Central memory CD8-positive, alpha-beta T cell (primary cell): Measurements from ENCODE around the gene ZMYM4.
"Not testable (repeated sequence)": the region's sequence is repeated elsewhere in the genome, so short reads cannot be mapped to it uniquely, and the experiment has no call there.

Source experiments
- ATAC-seq: fragments of 150-1000 bp; cut with Tn5 transposase; replicated peaks from 2 replicates; pipeline ENCODE4 v1.10.0; 2022; ENCODE audit warnings: mild to moderate bottlenecking, moderate FRiP score, moderate number of reproducible peaks; ENCODE audit not compliant: poor library complexity, severe bottlenecking; ENCODE audit errors: extremely low read depth
- DNase-seq, 2 donors: peaks; one replicate each; pipeline ENCODE4 v3.0.0; 2021; ENCODE audit warnings: low spot score in 2 of 2
- H3K27ac Mint-ChIP-seq: one replicate; pipeline ENCODE4 v1.8.0; 2022; ENCODE audit warnings: low read depth, mild to moderate bottlenecking, moderate library complexity, mixed read lengths
- H3K27me3 Mint-ChIP-seq: one replicate; pipeline ENCODE4 v1.8.0; 2022; ENCODE audit warnings: mixed read lengths
- H3K36me3 Mint-ChIP-seq: one replicate; pipeline ENCODE4 v1.8.0; 2022; ENCODE audit warnings: mild to moderate bottlenecking, moderate library complexity, mixed read lengths; ENCODE audit not compliant: insufficient read depth
- H3K4me1 Mint-ChIP-seq: one replicate; pipeline ENCODE4 v1.8.0; 2022; ENCODE audit warnings: mixed read lengths
- H3K4me3 Mint-ChIP-seq: one replicate; pipeline ENCODE4 v1.8.0; 2022; ENCODE audit warnings: mild to moderate bottlenecking, moderate library complexity, mixed read lengths
- H3K9me3 Mint-ChIP-seq: one replicate; pipeline ENCODE4 v1.8.0; 2022; ENCODE audit warnings: mixed read lengths

ZMYM4 gene

DNA sequence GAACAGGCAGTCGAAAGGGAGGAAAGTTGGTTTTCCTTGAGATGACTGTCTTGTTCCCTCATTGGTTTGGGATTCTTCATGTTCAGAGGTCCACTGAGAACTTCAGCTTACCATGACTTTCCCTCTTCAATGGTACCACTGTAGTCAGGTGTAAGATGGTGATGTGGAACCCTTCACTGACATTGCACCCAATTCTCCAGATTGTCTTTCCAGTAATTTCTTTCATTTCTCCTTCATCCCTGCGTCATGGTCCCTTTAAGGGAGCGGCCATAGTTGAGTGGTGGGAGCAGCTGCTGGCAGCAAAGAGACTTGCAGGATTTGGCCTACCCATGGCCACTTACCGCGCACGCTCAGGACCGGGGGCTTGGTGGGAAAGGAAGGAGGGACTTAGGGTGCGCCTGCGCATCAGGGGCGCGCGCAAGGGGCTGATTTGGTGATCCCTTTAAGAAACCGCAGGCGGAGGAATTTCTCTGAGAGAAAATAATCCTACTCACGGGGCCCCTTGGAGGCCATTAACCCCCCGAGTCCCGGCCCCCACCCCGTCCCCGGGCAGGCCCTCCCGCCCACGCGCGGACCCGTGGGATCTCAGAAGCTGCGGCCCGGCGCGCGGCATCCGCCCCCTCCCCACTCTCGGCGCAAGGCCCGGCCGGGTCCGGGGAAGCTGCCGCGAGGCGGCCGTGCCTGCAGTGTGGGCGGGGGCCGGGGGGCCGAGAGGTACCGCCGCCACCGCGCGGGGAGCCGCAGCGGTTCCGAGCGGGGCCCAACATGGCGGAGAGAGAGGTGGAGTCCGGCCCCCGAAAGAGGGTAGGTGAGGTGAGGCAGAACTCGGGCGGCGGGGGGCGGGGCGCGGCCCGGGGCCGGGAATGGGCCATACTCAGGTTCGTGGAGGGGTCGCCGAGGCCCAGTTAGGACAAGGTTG lies at the start of gene ZMYM4:
Gene ZMYM4, plus strand, starts transcription at position 428 of the 919 bp plus-strand sequence. Its CDS starts 338 bp downstream, at position 766.
- Mint-ChIP-seq H3K4me3 (peak within 1 kb of the TSS; percentile 84), H3K4me1 (peaks cover 29% of the 10 kb centered on the region), H3K27ac (peak within 1 kb of the TSS; percentile 83), H3K36me3 (peaks cover 8% of the 10 kb centered on the region), H3K27me3 (peaks cover 24% of the 10 kb centered on the region), H3K9me3 (no peaks in the 10 kb centered on the region)
- ATAC-seq, result peak; percentile 92
- DNase-seq, result peak; percentile 65 to 84

DNA sequence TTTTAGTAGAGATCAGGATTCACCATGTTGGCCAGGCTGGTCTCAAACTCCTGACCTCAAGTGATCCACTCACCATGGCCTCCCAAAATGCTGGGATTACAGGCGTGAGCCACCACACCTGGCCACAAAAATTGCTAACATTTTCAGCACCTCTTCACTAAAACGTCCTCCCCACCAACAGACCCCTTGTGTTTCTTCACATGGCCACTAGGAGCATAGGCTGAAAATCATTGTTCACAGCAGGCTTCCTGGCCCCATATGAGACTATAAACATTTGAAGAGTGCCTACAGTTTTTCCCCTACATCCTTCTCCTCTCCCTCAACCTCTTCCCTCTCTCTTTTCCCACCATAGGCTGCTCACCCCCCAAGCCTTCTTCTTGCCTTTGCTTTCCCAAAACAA lies 47.5 kb upstream of the ZMYM4 start:
- ATAC-seq, result no peak
- no peak for DNase-seq
- H3K4me3 Mint-ChIP-seq, result no peak overlapping the region
- peaks cover 1% of the 10 kb centered on the region for H3K36me3 Mint-ChIP-seq
- H3K27ac Mint-ChIP-seq, result no peak overlapping the region
- no peaks in the 10 kb centered on the region for H3K4me1 Mint-ChIP-seq
- H3K9me3 Mint-ChIP-seq, result no peaks in the 10 kb centered on the region
- no peaks in the 10 kb centered on the region for H3K27me3 Mint-ChIP-seq

DNA sequence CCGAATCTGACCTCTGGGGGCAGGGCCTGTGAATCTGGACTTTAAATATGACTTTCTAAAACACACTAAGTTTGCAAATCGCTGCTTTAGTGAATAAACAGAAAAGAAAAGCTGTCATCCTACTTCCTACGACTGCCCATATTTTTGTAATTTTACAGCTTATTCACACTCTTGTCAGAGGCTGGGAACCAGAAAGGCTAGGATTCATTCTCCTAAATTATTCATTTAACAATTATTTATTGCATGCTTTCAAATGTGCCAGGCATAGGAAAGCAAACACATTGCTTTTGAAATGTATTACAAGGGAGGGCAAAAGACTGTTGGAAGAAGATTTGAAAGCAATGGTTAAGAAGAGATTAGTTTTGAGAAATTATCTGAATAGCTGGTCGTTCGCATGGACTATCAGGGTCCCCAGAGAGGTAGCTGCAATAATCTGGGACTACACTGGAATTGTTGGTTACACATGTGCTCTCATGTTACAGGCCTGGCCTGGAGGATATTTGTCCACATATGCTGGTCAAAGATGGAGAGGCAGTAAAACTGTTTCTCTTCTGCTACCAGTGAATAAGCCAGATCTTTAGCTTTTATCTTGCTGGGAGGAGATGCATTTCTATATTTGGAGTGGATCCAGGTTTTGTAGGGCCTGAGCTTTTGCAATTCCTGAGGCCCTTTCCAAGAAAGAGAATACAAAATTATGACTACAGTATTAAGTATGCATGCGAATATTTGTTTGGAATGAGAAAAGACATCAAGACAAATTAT lies 46.0 kb upstream of the ZMYM4 start:
- H3K27ac Mint-ChIP-seq, result no peak overlapping the region
- H3K27me3 Mint-ChIP-seq, result peaks cover 11% of the 10 kb centered on the region
- H3K4me1 Mint-ChIP-seq, result no peaks in the 10 kb centered on the region
- DNase-seq (no peak), ATAC-seq (no peak)
- no peaks in the 10 kb centered on the region for H3K9me3 Mint-ChIP-seq
- peaks cover 1% of the 10 kb centered on the region for H3K36me3 Mint-ChIP-seq
- H3K4me3 Mint-ChIP-seq, result no peak overlapping the region

DNA sequence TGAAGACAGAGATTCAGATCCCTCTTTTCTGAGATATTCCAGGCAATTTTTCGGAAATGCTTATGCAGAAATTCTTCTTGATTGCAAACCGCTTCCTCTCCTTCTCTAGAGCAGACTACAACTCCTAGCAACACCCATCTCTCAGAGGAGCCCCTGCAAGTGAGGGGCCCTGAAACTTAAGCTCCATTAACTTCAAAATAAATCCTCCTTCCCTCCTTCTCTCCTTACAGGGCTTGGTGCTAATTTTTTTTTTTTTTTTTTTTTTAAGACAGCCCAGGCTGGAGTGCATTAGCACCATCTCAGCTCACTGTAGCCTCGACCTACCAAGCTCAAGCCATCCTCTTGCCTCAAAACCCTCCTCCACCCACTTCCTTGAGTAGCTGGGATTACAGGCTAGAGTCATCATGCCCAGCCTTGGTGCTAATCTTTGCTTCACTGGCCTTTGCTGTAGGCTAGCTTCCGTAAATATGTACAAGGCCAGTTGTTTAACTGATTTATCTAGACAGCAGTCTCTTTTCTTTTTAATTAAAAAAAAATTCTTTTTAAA lies 45.4 kb upstream of the ZMYM4 start:
- no peaks in the 10 kb centered on the region for H3K4me1 Mint-ChIP-seq
- no peak overlapping the region for H3K4me3 Mint-ChIP-seq
- no peak overlapping the region for H3K27ac Mint-ChIP-seq
- no peak for DNase-seq
- H3K27me3 Mint-ChIP-seq, result peaks cover 11% of the 10 kb centered on the region
- H3K36me3 Mint-ChIP-seq, result peaks cover 1% of the 10 kb centered on the region
- no peak for ATAC-seq
- H3K9me3 Mint-ChIP-seq, result no peaks in the 10 kb centered on the region

- H3K27me3 Mint-ChIP-seq, result peaks cover 11% of the 10 kb centered on the region
- no peak for ATAC-seq
- no peaks in the 10 kb centered on the region for H3K4me1 Mint-ChIP-seq
These were observed 42.0 kb upstream of the ZMYM4 start for GRCh38 chr1:35226546-35226945.

DNA sequence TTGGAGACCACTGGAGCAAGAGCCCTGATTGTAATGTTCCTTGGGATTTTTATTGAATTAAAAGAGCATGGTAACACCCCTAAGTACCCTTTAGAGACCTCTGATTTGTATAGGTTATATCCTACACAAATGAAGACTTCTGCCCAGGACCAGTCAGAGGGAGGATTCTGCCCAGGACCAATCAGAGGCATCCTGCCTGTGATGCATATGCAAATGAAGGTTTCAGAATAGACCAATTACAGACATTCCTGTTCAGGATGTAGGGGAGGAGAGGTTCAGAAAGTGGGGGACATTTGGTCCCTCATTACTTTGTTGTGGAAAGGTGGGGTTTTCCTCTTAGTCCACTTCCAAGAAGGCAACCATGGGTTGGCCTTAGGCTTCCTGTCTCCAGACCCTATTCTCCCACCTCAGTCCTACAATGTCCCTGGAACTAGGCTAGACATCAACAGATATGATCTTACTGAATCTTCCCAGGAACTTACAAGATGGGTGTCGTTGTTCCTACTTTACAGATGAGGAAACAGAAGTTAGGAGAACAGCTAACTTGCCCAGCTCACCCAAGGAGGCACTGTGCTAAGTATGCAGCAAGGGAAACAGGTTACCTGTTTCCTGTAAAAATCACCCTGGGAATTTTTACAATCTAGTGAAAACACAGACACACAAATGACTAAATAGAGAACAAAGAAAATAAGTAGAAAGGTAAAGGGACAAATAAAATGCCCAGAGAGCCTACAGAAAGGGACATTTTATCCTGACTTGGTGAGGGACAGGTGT lies 38.7 kb upstream of the ZMYM4 start:
- no peaks in the 10 kb centered on the region for H3K9me3 Mint-ChIP-seq
- no peak overlapping the region for H3K4me3 Mint-ChIP-seq
- DNase-seq (no peak), ATAC-seq (no peak)
- H3K27ac Mint-ChIP-seq, result no peak overlapping the region
- peaks cover 11% of the 10 kb centered on the region for H3K27me3 Mint-ChIP-seq
- H3K36me3 Mint-ChIP-seq, result peaks cover 1% of the 10 kb centered on the region
- H3K4me1 Mint-ChIP-seq, result no peaks in the 10 kb centered on the region

More at GRCh38 chr1:35226546-35226945, 42.0 kb upstream of the ZMYM4 start:
- no peak overlapping the region for H3K4me3 Mint-ChIP-seq
- DNase-seq, result no peak
- no peak overlapping the region for H3K27ac Mint-ChIP-seq
- peaks cover 1% of the 10 kb centered on the region for H3K36me3 Mint-ChIP-seq
- H3K9me3 Mint-ChIP-seq, result no peaks in the 10 kb centered on the region

DNA sequence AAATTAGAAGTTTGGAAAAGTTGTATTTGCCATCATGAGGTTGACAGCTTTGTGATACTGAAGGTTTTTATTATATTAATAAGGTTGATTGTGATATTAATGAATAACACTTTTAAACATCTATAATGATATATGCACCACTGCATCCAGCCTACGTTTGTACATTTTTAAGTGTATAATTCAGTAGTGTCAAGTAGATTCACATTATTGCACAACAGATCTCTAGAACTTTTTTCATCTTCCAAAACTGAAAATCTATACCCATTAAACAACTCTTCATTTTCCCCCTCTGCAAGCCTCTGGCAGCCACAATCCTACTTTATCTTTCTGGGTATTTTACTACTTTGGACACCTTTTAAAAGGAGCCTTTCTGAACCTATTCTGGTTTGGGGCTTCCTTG lies 37.2 kb upstream of the ZMYM4 start:
- Mint-ChIP-seq H3K9me3 (no peaks in the 10 kb centered on the region), H3K27me3 (peaks cover 16% of the 10 kb centered on the region), H3K4me3 (no peak overlapping the region), H3K4me1 (no peaks in the 10 kb centered on the region), H3K27ac (no peak overlapping the region), H3K36me3 (peaks cover 1% of the 10 kb centered on the region)
- ATAC-seq, result no peak
- DNase-seq, result no peak

DNA sequence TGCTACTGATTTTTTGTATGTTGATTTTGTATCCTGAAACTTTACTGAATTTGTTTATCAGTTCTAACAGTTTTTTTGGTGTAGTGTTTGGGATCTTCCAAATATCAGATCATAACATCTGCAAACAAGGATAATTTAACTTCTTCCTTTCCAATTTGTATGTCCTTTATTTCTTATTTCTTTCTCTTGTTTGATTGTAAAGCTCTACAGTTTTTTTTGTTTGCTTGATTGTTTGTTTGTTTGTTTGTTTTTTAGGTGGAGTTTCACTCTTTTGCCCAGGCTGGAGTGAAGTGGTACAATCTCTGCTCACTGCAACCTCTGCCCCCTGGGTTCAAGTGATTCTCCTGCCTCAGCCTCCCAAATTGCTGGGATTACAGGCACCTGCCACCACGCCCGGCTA lies 31.7 kb upstream of the ZMYM4 start:
- H3K9me3 Mint-ChIP-seq, H3K27ac Mint-ChIP-seq, H3K4me3 Mint-ChIP-seq, H3K36me3 Mint-ChIP-seq, DNase-seq, H3K4me1 Mint-ChIP-seq, ATAC-seq: not testable (repeated sequence)
- peaks cover 15% of the 10 kb centered on the region for H3K27me3 Mint-ChIP-seq

- ATAC-seq (no peak), DNase-seq (no peak)
- Mint-ChIP-seq H3K27ac (no peak overlapping the region), H3K9me3 (no peaks in the 10 kb centered on the region), H3K4me3 (no peak overlapping the region), H3K4me1 (no peaks in the 10 kb centered on the region), H3K27me3 (no peaks in the 10 kb centered on the region), H3K36me3 (peaks cover 2% of the 10 kb centered on the region)
These were observed 24.8 kb upstream of the ZMYM4 start for GRCh38 chr1:35243691-35244090.

DNA sequence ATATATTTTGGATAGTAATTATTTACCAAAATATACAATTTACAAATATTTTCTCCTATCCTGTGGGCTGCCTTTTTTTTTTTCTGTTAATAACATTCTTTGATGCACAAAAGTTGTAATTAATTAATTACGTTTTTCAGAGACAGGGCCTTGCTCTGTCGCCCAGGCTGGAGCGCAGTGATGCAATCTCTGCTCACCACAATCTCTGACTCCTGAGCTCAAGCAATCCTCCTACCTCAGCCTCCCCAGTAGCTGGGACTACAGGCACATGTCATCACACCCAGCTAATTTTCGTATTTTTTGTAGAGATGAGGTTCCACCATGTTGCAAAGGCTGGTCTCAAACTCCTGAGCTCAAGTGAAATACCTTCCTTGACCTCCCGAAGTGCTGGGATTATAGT lies 21.3 kb upstream of the ZMYM4 start:
- Mint-ChIP-seq H3K27ac (no peak overlapping the region), H3K9me3 (no peaks in the 10 kb centered on the region), H3K4me1 (no peaks in the 10 kb centered on the region), H3K27me3 (peaks cover 21% of the 10 kb centered on the region), H3K4me3 (no peak overlapping the region), H3K36me3 (peaks cover 2% of the 10 kb centered on the region)
- DNase-seq, result no peak
- ATAC-seq, result no peak

- H3K27me3 Mint-ChIP-seq, result peaks cover 43% of the 10 kb centered on the region
- no peaks in the 10 kb centered on the region for H3K9me3 Mint-ChIP-seq
- no peaks in the 10 kb centered on the region for H3K36me3 Mint-ChIP-seq
- DNase-seq, result no peak
- no peak overlapping the region for H3K27ac Mint-ChIP-seq
- H3K4me3 Mint-ChIP-seq, result no peak overlapping the region
- no peak for ATAC-seq
- no peaks in the 10 kb centered on the region for H3K4me1 Mint-ChIP-seq
These were observed 14.6 kb upstream of the ZMYM4 start for GRCh38 chr1:35253941-35254340.

GRCh38 chr1:35255276-35255675 lies 13.2 kb upstream of the ZMYM4 start:
- Mint-ChIP-seq H3K27me3 (peaks cover 41% of the 10 kb centered on the region), H3K36me3 (no peaks in the 10 kb centered on the region), H3K4me1 (no peaks in the 10 kb centered on the region), H3K27ac (no peak overlapping the region), H3K9me3 (no peaks in the 10 kb centered on the region), H3K4me3 (no peak overlapping the region)
- DNase-seq, result no peak
- no peak for ATAC-seq
